GM12801 (cell line): ENCODE measurements around the gene SH3TC2.

Experiments used
- TF ChIP-seq, protein P1 (sequence below): IDR thresholded peaks from one replicate; pipeline ENCODE4 v1.5.1; 2011; ENCODE audit warnings: control low read depth; ENCODE audit not compliant: insufficient read length; ENCODE audit errors: extremely low read depth

The SH3TC2 gene

DNA sequence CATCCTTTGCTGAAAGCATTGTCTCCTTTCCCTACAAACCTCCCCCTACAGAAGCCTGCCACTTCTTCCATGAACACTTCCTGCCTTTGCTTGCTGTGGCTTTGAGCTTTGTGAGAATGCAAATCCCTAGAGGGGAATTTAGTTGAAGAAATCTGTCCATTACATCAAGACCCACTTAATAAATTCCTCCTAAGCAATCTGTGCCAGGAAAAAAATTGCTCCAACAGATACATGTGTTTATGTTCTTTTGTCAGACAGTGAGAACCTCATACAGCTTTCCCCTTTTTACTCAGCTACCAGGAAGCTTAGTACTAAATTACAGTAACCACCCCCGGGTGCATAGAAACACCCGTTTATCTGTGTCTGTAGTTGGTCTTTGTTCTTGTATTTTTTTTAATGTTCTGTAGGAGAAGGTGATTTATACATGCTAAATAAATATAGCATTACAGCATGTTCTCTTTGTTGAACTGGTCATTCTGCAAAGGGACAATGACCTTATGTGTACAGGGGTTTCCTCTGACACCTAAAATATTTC, 43.9 kb downstream of the SH3TC2 start:
- TF ChIP-seq, protein P1, sequence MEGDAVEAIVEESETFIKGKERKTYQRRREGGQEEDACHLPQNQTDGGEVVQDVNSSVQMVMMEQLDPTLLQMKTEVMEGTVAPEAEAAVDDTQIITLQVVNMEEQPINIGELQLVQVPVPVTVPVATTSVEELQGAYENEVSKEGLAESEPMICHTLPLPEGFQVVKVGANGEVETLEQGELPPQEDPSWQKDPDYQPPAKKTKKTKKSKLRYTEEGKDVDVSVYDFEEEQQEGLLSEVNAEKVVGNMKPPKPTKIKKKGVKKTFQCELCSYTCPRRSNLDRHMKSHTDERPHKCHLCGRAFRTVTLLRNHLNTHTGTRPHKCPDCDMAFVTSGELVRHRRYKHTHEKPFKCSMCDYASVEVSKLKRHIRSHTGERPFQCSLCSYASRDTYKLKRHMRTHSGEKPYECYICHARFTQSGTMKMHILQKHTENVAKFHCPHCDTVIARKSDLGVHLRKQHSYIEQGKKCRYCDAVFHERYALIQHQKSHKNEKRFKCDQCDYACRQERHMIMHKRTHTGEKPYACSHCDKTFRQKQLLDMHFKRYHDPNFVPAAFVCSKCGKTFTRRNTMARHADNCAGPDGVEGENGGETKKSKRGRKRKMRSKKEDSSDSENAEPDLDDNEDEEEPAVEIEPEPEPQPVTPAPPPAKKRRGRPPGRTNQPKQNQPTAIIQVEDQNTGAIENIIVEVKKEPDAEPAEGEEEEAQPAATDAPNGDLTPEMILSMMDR, result no peak

DNA sequence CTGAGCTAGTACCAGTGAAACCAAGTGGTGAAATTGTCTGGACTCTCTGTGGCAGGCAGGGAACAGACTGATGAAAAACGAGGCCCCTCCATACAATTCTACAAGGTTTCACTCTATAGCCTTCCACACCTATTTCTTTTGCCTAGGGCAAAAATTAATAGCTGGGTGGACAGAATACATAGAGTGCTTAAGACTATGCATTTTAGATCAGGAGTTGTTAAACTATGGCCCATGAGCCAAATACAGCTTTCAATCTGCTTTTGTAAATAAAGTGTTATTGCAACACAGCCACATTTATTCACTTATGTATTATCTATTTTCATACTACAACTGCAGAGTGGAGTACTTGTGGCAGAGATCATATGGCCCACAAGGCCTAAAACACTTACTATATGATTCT, 45.2 kb downstream of the SH3TC2 start:
- TF ChIP-seq, protein P1, result no peak

DNA sequence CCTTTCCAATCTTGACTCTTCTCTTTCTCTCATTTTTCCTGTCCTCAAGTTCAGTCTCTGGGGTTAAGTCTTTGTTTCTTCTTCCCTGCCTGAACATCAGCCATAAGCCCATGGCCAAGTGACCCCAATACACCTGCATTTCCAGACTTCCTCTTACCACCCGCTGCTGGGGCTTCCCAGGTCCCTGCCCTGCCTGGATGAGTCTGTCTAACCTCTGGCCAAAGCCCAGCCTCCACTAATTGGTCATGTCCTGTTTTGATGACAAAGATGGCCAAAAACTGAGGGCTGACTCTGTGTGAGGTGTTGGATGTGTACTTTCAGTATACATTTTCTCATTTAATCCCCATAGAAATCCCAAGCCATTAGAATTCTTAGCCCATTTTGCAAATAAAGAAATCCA, 47.3 kb downstream of the SH3TC2 start:
- TF ChIP-seq, protein P1, result no peak

- TF ChIP-seq, protein P1, result no peak
Observed at GRCh38 chr5:149015126-149015525, 47.7 kb downstream of the SH3TC2 start.

DNA sequence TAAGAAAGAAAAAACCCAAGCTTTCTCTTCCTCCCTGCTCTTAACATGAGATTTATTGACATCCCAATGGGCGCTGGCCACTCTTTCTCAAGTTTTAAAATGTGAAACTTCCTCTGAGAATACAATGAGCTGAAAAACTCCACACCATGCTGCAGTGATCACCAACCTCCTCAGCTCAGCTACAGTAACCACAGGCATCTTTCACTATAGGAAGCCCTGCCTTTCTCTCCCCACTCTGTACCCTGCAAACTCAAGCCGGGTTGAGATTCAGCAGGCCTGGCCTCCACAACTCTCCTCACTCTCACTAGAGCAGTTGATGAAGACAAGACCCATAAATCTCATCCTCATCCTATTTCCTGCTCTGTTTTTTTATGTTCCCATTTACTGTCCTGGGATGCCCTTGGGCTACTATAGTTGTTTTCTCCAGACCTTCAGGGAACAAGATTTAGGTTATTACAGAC, 48.3 kb downstream of the SH3TC2 start:
- TF ChIP-seq, protein P1, result no peak

- TF ChIP-seq, protein P1, result no peak
Observed at GRCh38 chr5:149013796-149014195, 49.1 kb downstream of the SH3TC2 start.

DNA sequence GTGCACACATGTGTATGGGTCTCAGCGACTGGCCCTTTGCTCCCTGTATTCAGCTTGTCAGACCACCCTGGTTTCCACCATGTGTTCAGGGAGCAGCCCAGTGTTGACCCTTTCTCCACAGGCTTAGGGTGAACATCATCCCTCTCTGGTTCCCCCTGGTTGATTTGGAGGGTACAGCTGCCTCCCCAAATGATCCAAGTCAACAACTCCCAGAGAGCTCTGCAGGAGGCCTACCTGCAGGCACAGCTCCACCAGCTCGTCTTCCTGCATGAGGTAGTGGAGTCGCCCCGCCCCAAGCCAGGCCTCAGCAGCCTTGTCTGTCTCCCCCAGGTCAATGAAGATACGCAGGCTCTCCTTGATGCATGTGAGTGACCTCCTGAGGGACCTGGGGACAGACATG, 50.5 kb downstream of the SH3TC2 start:
- TF ChIP-seq, protein P1, result no peak
